Tibial nerve (tissue), 4 donors: Measurements from ENCODE around the gene ZSWIM7. TPM values are rescaled to one million over a fixed set of nuclear protein-coding genes. Genes with fewer than 3 reads are reported as not detected.

Experiments used
- DNase-seq, 2 donors: peaks; one replicate each; pipeline ENCODE4 v3.0.0-alpha.2; 2019; ENCODE audit warnings: low spot score in 2 of 2
- H3K27ac ChIP-seq, 4 donors: fragments of 200-600 bp; sonication (generic) in 3 of 4; one replicate each; pipeline ENCODE4 v1.5.1; 2017 to 2019; ENCODE audit warnings: mild to moderate bottlenecking in 1 of 4
- H3K27me3 ChIP-seq, 2 donors: fragments of 200-600 bp; sonication (generic) in 1 of 2; one replicate each; pipeline versions ENCODE4 v1.5.1 to v1.6.0; 2017 to 2019
- H3K36me3 ChIP-seq, 3 donors: fragments of 200-600 bp; sonication (generic); one replicate each; pipeline ENCODE4 v1.5.1; 2018 to 2019
- H3K4me1 ChIP-seq, 4 donors: fragments of 200-600 bp; sonication (generic) in 3 of 4; one replicate each; pipeline ENCODE4 v1.5.1; 2017 to 2019
- H3K4me3 ChIP-seq, 4 donors: fragments of 200-600 bp; sonication (generic) in 3 of 4; one replicate each; pipeline ENCODE4 v1.5.1; 2017 to 2019; ENCODE audit warnings: mild to moderate bottlenecking in 1 of 4, moderate library complexity in 1 of 4
- H3K9me3 ChIP-seq, 4 donors: fragments of 200-600 bp; sonication (generic) in 3 of 4; one replicate each; pipeline ENCODE4 v1.5.1; 2017 to 2019
- EP300 ChIP-seq, 2 donors: sonication (generic); formaldehyde crosslinking; IDR thresholded peaks; one replicate each; pipeline ENCODE4 v1.6.1; 2017; ENCODE audit warnings: antibody characterized with exemption in 2 of 2, mild to moderate bottlenecking in 1 of 2
- POLR2A ChIP-seq, 2 donors: fragments of 450-650 bp; IDR thresholded peaks; one replicate each; pipeline ENCODE4 v1.6.1; 2017; ENCODE audit warnings: antibody characterized with exemption in 2 of 2, mild to moderate bottlenecking in 2 of 2, moderate library complexity in 2 of 2
- WGBS, 2 donors: methylation state at CpG; one replicate each; pipeline ENCODE4 v1.1.5; 2018; 5-methylcytosine and 5-hydroxymethylcytosine counted together
- total RNA-seq, 4 donors: library from RNA; depleted of rRNA; stranded (reverse); fragments of >200 nt; gene quantifications; one replicate each; pipeline ENCODE4 v1.1.0, GENCODE V29; 2016
- TF ChIP-seq, protein P1 (sequence below), 5 experiments: fragments of 200-600 bp in 3 of 5; fragments of 450-650 bp in 2 of 5; sonication (generic) in 3 of 5; IDR thresholded peaks; one replicate each; pipeline ENCODE4 v1.5.1; 2016 to 2019; ENCODE audit warnings: antibody characterized with exemption in 5 of 5, mild to moderate bottlenecking in 3 of 5, moderate library complexity in 2 of 5

The ZSWIM7 gene
- total RNA-seq, 4 donors from 2014 or later = 7.0 to 31.2 (median 17.4) TPM

DNA sequence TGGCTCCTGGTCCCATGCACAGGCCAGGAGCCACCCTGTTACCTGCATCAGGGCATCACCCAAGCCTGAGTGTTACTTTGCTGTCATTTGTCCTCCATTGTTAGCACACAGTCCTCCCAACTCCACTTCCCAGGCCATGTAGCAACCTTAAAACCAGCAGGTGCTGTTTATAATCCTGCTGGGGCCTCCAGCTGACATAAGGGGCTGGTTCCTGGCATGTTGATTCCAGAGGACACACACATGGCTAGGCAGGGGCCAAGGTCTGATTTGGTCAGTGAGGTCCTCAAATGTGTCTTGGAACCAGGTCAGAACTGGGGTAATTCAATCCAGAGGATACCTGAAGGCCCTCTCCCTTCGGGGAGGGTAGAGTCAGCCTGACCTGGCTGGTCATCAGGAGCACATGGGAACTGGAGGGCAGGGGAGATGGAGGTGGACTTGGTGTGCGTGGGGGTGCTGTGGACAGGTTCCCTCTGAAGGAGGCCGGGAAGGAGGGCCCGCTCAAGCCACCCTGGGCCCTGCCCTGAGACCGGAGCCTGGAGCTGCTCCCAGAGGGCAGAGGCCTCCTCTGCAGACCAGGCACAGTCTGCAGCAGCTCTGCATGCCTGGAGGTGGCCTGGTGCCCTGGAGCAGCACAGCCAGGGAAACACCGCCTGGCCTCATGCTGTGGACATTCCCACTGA lies 48.0 kb downstream of the ZSWIM7 start:
- TF ChIP-seq, protein P1, sequence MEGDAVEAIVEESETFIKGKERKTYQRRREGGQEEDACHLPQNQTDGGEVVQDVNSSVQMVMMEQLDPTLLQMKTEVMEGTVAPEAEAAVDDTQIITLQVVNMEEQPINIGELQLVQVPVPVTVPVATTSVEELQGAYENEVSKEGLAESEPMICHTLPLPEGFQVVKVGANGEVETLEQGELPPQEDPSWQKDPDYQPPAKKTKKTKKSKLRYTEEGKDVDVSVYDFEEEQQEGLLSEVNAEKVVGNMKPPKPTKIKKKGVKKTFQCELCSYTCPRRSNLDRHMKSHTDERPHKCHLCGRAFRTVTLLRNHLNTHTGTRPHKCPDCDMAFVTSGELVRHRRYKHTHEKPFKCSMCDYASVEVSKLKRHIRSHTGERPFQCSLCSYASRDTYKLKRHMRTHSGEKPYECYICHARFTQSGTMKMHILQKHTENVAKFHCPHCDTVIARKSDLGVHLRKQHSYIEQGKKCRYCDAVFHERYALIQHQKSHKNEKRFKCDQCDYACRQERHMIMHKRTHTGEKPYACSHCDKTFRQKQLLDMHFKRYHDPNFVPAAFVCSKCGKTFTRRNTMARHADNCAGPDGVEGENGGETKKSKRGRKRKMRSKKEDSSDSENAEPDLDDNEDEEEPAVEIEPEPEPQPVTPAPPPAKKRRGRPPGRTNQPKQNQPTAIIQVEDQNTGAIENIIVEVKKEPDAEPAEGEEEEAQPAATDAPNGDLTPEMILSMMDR (IDR thresholded peaks at IDR 0.05) = no peak
- no peak for TF ChIP-seq EP300 (IDR thresholded peaks at IDR 0.05)
- no peak for TF ChIP-seq POLR2A (IDR thresholded peaks at IDR 0.05)
- Histone ChIP-seq H3K9me3 (no peaks in the 10 kb centered on the region), H3K4me1 (peaks cover 0 to 3% (median 0%) of the 10 kb centered on the region in 4 donors), H3K4me3 (no peak overlapping the region), H3K27ac (no peak overlapping the region), H3K36me3 (no peaks in the 10 kb centered on the region), H3K27me3 (no peaks in the 10 kb centered on the region)
- WGBS, 2 donors = 87 to 91% methylated on average over 5 to 6 of the region's 6 CpGs
- no peak for DNase-seq

DNA sequence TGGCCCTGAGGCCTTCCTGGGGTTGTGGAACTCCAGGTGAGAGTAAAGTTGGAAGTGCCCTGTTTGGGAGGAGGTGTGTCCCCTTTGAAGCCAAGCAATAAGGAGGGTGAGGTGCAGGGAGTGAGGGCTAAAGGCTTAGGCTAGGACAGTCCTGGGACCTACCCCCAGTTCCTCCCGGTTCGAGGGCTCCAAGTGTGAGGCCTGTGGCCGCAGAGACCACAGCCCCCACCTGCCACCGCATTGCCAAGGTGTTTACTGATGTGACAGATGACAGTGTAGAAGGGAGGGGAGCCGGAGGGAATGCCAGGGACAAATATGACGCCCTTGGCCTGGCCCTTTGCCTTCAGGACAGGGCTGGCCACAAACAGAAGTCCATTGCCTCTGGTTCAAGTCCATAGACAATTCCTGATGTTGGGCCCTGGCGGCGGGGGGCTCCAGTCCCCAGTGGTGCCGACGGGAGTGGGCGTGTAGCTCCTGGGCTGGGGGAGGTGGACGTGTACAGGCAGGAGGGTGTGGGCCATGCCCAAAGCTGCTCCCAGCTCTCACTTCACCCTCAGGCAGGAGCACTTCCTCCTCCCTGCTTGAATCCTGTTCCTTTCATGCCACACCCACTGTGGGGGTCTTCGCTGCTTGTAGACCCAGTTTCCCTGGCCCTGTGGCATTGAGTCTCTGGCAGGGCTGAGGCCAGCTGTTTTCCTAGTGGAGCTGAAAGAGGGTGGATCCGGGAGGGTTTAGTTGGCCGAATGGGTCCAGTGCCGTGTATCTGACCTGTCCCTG lies 51.3 kb downstream of the ZSWIM7 start:
- Histone ChIP-seq H3K4me3 (no peak overlapping the region), H3K9me3 (no peaks in the 10 kb centered on the region), H3K27me3 (peaks cover 0 to 8% of the 10 kb centered on the region in 2 donors), H3K36me3 (no peaks in the 10 kb centered on the region), H3K4me1 (peaks cover 0 to 28% (median 17%) of the 10 kb centered on the region in 4 donors), H3K27ac (peak overlapping the region in 1 of 4 donors; percentile 3)
- WGBS, 2 donors = 82 to 94% methylated on average over 9 to 12 of the region's 16 CpGs
- no peak for TF ChIP-seq POLR2A (IDR thresholded peaks at IDR 0.05)
- TF ChIP-seq EP300 (IDR thresholded peaks at IDR 0.05) = no peak
- no peak for DNase-seq

DNA sequence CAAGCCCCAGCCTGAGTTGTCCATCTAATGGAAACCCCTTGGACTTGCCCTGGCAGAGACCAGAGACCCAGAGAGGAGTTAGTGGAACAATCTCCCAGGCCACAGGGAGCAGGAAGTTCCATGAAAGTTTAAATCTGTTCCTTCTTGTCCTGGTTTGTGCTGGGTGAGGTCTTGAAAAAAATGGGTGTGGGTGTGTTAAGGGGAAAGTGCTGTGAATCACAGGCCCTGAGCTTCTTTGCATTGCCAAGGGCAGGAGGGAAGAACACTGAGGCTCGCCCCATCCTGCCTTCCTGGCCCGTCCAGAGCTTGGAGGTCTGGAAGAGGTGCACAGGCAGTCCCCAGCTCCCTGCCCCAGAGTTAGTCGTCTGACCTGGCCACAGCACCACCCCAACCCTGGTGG lies 52.2 kb downstream of the ZSWIM7 start:
- TF ChIP-seq POLR2A (IDR thresholded peaks at IDR 0.05) (no peak), EP300 (IDR thresholded peaks at IDR 0.05) (no peak)
- TF ChIP-seq, protein P1 (IDR thresholded peaks at IDR 0.05) = no peak
- H3K27ac ChIP-seq = peak overlapping the region in 1 of 4 donors; percentile 3
- peaks cover 0 to 8% of the 10 kb centered on the region in 2 donors for H3K27me3 ChIP-seq

DNA sequence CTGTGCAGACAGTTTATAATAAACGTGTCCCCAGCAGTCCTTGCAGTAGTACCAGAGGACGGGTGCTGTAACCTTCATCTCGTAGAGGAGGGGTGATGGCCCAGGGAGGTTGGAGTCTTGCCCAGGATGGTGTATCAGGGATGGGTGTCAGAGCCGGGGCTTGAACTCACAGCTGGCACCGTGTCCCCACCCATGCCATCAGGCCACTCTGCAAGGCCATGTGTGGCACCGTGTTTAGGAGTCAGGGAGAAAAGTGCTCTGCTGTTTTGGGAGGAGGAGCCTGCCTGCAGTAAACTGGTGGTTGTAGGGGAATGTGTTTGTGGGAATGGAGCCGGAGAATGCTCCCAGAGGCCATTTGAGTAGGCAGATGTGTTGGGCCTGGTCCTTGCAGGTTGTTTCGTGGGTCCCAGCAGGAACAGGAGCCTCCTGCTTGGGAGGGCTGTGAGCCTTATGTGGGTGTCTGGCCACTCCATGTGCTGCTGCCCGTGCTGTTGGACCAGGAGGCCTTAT lies 52.8 kb downstream of the ZSWIM7 start:
- Histone ChIP-seq H3K4me1 (peaks cover 0 to 28% (median 17%) of the 10 kb centered on the region in 4 donors), H3K36me3 (no peaks in the 10 kb centered on the region), H3K9me3 (no peaks in the 10 kb centered on the region), H3K27me3 (peaks cover 0 to 8% of the 10 kb centered on the region in 2 donors), H3K4me3 (no peak overlapping the region), H3K27ac (no peak overlapping the region)
- no peak for TF ChIP-seq EP300 (IDR thresholded peaks at IDR 0.05)
- TF ChIP-seq POLR2A (IDR thresholded peaks at IDR 0.05) = no peak
- TF ChIP-seq, protein P1 (IDR thresholded peaks at IDR 0.05) = no peak
- no peak for DNase-seq
- WGBS, 2 donors = 69 to 79% methylated on average over 8 to 9 of the region's 9 CpGs

More for the DNA sequence above, 52.2 kb downstream of the ZSWIM7 start:
- Histone ChIP-seq H3K4me1 (peaks cover 0 to 28% (median 17%) of the 10 kb centered on the region in 4 donors), H3K4me3 (no peak overlapping the region), H3K9me3 (no peaks in the 10 kb centered on the region), H3K36me3 (no peaks in the 10 kb centered on the region)
- WGBS, 2 donors = 80 to 83% methylated on average over 3 of the region's 3 CpGs
- DNase-seq = no peak

DNA sequence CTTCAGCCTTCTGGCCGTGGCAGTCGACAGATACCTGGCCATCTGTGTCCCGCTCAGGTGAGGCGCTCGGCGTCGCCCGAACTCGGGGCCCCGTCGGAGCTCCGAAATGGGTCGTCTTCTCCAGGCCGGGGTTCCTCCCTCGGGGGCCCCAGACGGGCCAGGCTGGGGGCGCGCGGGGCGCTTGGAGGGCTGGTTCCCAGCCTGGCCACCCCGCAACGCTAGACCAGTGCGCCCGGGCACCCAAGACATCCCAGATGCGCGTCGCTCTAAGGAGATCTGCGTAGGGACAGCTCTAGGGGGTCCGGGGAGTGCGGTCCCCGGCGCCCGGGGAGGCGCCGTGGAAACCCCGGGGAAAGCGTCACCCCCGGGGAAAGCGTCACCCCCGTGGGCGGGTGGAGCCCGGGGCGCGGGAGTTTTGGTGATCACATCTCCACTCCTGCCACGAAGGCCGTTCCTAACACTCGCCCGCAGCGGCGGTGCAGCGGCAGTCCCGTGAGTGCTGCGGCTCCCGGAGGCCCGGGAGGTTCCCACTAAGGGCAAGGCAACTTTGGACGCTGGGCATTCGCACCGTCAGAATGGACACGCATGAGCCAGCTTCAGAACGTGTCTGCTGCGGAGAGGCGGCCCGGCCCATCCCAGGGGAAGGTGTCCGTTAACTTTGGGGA lies 53.8 kb downstream of the ZSWIM7 start:
- no peaks in the 10 kb centered on the region for H3K36me3 ChIP-seq
- peak overlapping the region; percentile 56 to 75 (median 66) for H3K4me3 ChIP-seq
- H3K27ac ChIP-seq = peak overlapping the region in 2 of 4 donors; percentile 45 to 61
- H3K4me1 ChIP-seq = peaks cover 0 to 28% (median 17%) of the 10 kb centered on the region in 4 donors
- no peak for TF ChIP-seq EP300 (IDR thresholded peaks at IDR 0.05)
- TF ChIP-seq POLR2A (IDR thresholded peaks at IDR 0.05) = no peak
- TF ChIP-seq, protein P1 (IDR thresholded peaks at IDR 0.05) = no peak
- no peaks in the 10 kb centered on the region for H3K9me3 ChIP-seq
- no peak for DNase-seq
- H3K27me3 ChIP-seq = peaks cover 0 to 8% of the 10 kb centered on the region in 2 donors
- 3 to 9% methylated on average over 19 to 45 of the region's 64 CpGs for WGBS, 2 donors
